Ectodermal cell (in vitro differentiated cells): ENCODE measurements around the gene KLHL8. TPM values are rescaled to one million over a fixed set of nuclear protein-coding genes. Genes with fewer than 3 reads are reported as not detected.
A peak's percentile ranks its signal among the peaks of the same experiment; 100 is the strongest.

Experiments
- H3K27ac ChIP-seq: 2 replicates; pipeline ENCODE4 v1.7.0; 2013; ENCODE audit warnings: mild to moderate bottlenecking, low read depth, low read length; ENCODE audit not compliant: insufficient read depth, poor library complexity, severe bottlenecking
- H3K27me3 ChIP-seq: 2 replicates; pipeline ENCODE4 v1.7.0; 2013; ENCODE audit warnings: mild to moderate bottlenecking, low read length; ENCODE audit not compliant: insufficient read depth, control insufficient read depth, poor library complexity, severe bottlenecking
- H3K36me3 ChIP-seq: one replicate; pipeline ENCODE4 v1.7.0; 2013; ENCODE audit warnings: low read length; ENCODE audit not compliant: control insufficient read depth, insufficient read depth
- H3K4me1 ChIP-seq: one replicate; pipeline ENCODE4 v1.7.0; 2013; ENCODE audit warnings: low read length; ENCODE audit not compliant: control insufficient read depth, insufficient read depth
- H3K4me3 ChIP-seq: 2 replicates; pipeline ENCODE4 v1.7.0; 2013; ENCODE audit warnings: low read depth, low read length, control low read depth; ENCODE audit not compliant: insufficient read depth
- H3K9me3 ChIP-seq: 2 replicates; pipeline ENCODE4 v1.7.0; 2013; ENCODE audit warnings: mild to moderate bottlenecking, low read length, moderate library complexity; ENCODE audit not compliant: control insufficient read depth
- WGBS, 2 experiments: methylation state at CpG; one replicate each; pipeline ENCODE4 v1.1.7; 2013; ENCODE audit warnings: missing lambda C conversion rate in 2 of 2; 5-methylcytosine and 5-hydroxymethylcytosine counted together
- polyA plus RNA-seq, 4 experiments: library from polyadenylated mRNA; stranded (reverse); fragments of 50-300 nt; gene quantifications; one replicate each; pipeline ENCODE4 v1.2.3, GENCODE V29; 2013

The KLHL8 gene
- polyA plus RNA-seq (2013, experiment 1 of 4): 9.4 TPM
- polyA plus RNA-seq (2013, experiment 2 of 4): 11.2 TPM
- 8.8 TPM for polyA plus RNA-seq (2013, experiment 3 of 4)
- polyA plus RNA-seq (2013, experiment 4 of 4): 9.8 TPM

DNA sequence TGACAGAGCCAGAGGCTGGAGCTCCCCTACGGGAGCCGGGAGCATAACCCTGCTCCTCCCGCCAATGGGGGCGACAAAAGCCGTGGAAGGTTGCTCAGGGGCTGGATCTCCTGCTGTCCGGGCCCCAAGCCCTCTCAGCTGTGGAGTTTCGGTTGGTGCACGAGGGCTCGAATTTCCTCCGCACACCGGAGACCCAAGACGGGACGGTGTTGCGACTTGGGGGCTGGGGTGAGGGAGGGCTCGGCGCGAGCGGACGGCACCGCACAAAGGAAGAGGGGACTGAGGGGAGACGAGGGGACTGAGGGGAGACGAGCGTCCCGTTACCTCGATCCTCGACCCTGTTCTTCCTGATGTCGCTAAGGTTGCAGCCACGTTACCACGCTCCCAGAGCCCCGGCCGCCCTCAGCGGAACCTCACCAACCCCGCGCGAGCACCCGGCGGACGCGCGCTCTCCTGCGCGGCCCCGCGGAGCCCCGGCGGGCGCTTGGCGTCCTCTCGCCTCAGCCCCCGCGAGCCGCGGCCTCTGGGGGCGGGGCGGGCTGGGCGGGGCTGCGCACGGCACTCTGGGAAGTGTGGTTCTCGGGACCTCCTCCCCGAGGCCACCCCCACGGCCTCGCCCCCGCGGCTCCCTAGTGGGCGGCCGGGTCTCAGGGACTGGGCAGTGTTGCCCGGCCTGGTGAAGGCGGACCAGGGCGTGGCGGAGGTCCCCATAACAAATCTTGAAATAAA, at the start of gene KLHL8:
KLHL8 (minus strand) TSS at position 525 of the 729 bp plus-strand sequence. CDS start 25,079 bp downstream, outside the sequence.
- Histone ChIP-seq H3K9me3 (no peaks in the 10 kb centered on the region), H3K4me3 (peak within 1 kb of the TSS; percentile 98), H3K4me1 (no peaks in the 10 kb centered on the region), H3K27me3 (no peaks in the 10 kb centered on the region), H3K27ac (peak within 1 kb of the TSS; percentile 76), H3K36me3 (no peaks in the 10 kb centered on the region)
- WGBS, 2 experiments: 0% methylated on average over 70 of the region's 70 CpGs

- Histone ChIP-seq H3K27me3 (no peaks in the 10 kb centered on the region), H3K36me3 (no peaks in the 10 kb centered on the region), H3K4me1 (no peaks in the 10 kb centered on the region), H3K4me3 (no peak overlapping the region), H3K27ac (no peak overlapping the region), H3K9me3 (no peaks in the 10 kb centered on the region)
- 38 to 56% methylated on average over 1 to 3 of the region's 3 CpGs for WGBS, 2 experiments
These were observed 49.7 kb upstream of the KLHL8 start for GRCh38 chr4:87270144-87270543.

- Histone ChIP-seq H3K4me1 (no peaks in the 10 kb centered on the region), H3K27ac (no peak overlapping the region), H3K27me3 (no peaks in the 10 kb centered on the region), H3K4me3 (no peak overlapping the region), H3K36me3 (no peaks in the 10 kb centered on the region), H3K9me3 (no peaks in the 10 kb centered on the region)
- 87 to 93% methylated on average over 3 of the region's 5 CpGs for WGBS, 2 experiments
These were observed 48.0 kb upstream of the KLHL8 start for GRCh38 chr4:87268411-87268810.

GRCh38 chr4:87266986-87267385, 46.6 kb upstream of the KLHL8 start:
- H3K27ac ChIP-seq: no peak overlapping the region
- no peaks in the 10 kb centered on the region for H3K4me1 ChIP-seq
- no peaks in the 10 kb centered on the region for H3K27me3 ChIP-seq
- no peak overlapping the region for H3K4me3 ChIP-seq
- WGBS, 2 experiments: 77 to 82% methylated on average over 3 of the region's 3 CpGs
- no peaks in the 10 kb centered on the region for H3K9me3 ChIP-seq
- H3K36me3 ChIP-seq: no peaks in the 10 kb centered on the region

DNA sequence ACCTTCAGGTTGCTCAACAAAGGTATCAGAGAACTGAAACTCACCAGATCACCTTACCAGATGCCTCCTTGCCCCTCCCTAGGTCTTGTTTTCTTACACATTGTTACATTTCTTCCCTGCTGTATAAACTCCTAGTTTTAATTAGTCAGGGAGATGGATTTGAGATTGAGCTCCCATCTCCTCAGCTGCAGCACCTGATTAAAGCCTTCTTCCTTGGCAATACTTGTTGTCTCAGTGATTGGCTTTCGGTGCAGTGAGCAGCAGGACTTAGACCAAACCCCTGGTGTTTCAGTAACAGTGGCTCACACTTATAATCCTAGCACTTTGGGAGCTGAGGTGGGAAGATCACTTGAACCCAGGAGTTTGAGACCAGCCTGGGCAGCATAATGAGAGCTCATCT, 42.5 kb upstream of the KLHL8 start:
- 84 to 100% methylated on average over 1 of the region's 1 CpG for WGBS, 2 experiments
- H3K9me3 ChIP-seq: no peaks in the 10 kb centered on the region
- H3K4me3 ChIP-seq: no peak overlapping the region
- H3K4me1 ChIP-seq: no peaks in the 10 kb centered on the region
- H3K27ac ChIP-seq: no peak overlapping the region
- H3K36me3 ChIP-seq: no peaks in the 10 kb centered on the region
- no peaks in the 10 kb centered on the region for H3K27me3 ChIP-seq

- no peak overlapping the region for H3K27ac ChIP-seq
- H3K9me3 ChIP-seq: no peaks in the 10 kb centered on the region
- no peaks in the 10 kb centered on the region for H3K36me3 ChIP-seq
- 93 to 95% methylated on average over 2 of the region's 2 CpGs for WGBS, 2 experiments
- H3K4me3 ChIP-seq: no peak overlapping the region
- no peaks in the 10 kb centered on the region for H3K27me3 ChIP-seq
- H3K4me1 ChIP-seq: no peaks in the 10 kb centered on the region
These were observed 40.1 kb upstream of the KLHL8 start for GRCh38 chr4:87260477-87260876.

DNA sequence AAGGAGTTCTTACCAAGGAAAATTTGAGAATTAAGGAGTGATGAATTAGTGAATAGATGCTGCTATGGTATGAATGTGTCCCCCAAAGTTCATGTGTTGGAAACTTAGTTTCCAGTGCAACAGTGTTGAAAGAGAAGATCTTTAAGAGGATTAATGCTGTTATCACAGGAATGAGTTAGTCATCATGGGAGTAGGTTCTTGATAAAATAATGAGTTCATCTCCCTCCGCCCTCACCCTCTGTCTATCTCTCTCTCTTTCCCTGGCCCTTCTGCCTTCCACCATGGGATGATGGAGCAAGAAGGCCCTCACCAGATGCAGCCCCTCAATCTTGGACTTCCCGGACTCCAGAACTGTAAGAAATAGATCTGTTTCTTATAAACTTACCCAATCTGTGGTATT, 38.3 kb upstream of the KLHL8 start:
- Histone ChIP-seq H3K4me3 (no peak overlapping the region), H3K4me1 (no peaks in the 10 kb centered on the region), H3K36me3 (no peaks in the 10 kb centered on the region), H3K27ac (no peak overlapping the region), H3K27me3 (no peaks in the 10 kb centered on the region), H3K9me3 (no peaks in the 10 kb centered on the region)
- 94 to 100% methylated on average over 2 of the region's 2 CpGs for WGBS, 2 experiments

DNA sequence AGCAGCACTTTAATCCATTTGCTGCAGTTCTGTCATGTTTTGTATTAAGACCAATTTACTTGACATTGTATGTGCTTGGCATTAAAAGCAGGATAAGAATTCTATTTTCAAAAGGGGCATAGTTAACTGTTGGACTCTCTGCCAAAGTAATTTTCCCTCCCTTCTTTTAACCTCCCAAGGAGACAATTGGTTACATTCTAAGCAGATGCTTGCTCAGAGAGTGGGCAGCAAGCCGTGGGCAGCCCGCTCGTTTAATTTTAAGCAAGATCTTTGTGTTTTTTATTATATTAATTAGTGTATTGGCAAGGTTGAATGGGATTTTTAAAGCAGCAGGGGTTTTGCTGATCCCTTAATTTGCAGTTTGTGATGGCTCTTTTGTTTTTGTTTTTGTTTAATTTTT, 37.1 kb upstream of the KLHL8 start:
- no peaks in the 10 kb centered on the region for H3K9me3 ChIP-seq
- no peak overlapping the region for H3K27ac ChIP-seq
- H3K4me3 ChIP-seq: no peak overlapping the region
- H3K4me1 ChIP-seq: no peaks in the 10 kb centered on the region
- 41 to 53% methylated on average over 3 of the region's 3 CpGs for WGBS, 2 experiments
- H3K27me3 ChIP-seq: no peaks in the 10 kb centered on the region
- H3K36me3 ChIP-seq: no peaks in the 10 kb centered on the region

DNA sequence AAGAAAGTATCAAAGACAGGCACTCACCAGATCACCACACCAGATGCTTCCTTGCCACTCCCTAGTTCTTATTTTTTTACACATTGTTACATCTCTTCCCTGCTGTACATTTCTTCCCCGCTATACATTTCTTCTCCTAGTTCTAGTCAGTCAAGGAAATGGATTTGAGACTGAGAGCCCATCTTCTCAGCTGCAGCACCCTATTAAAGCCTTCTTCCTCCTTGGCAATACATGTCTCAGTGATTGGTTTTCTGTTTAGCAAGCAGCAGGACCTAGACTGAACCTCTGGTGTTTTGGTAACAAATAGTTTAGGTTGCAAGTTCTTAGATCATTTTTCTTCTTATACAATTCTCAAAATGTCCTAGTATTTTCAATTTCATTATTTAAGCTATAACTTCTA, 35.3 kb upstream of the KLHL8 start:
- 88 to 95% methylated on average over 1 of the region's 1 CpG for WGBS, 2 experiments
- no peaks in the 10 kb centered on the region for H3K9me3 ChIP-seq
- no peaks in the 10 kb centered on the region for H3K36me3 ChIP-seq
- no peak overlapping the region for H3K27ac ChIP-seq
- no peaks in the 10 kb centered on the region for H3K27me3 ChIP-seq
- no peaks in the 10 kb centered on the region for H3K4me1 ChIP-seq
- H3K4me3 ChIP-seq: no peak overlapping the region

DNA sequence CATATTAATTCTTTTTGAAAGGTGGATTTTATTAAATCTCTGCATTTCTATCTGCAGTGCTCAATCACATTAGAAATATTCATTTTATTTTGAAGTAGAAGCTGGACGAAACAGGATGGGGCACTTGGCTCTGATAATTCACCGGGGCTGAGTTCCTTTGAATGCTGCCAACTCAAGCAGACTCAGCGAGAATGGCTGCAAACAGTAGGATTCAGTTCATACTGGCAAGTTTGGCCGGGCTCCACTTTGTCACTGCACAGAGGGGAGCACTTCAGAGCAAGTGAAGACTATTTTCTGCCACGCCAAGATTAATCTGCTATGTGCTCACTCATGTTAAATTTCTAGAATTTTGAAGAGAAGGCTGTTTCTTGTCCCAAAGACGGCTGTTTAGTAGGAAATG, 30.7 kb upstream of the KLHL8 start:
- 82 to 83% methylated on average over 6 of the region's 6 CpGs for WGBS, 2 experiments
- Histone ChIP-seq H3K27me3 (no peaks in the 10 kb centered on the region), H3K4me3 (no peak overlapping the region), H3K27ac (no peak overlapping the region), H3K36me3 (no peaks in the 10 kb centered on the region), H3K9me3 (no peaks in the 10 kb centered on the region), H3K4me1 (no peaks in the 10 kb centered on the region)
